Osteocyte (in vitro differentiated cells): ENCODE results near the gene APOL1. TPM values are rescaled to one million over a fixed set of nuclear protein-coding genes. Genes with fewer than 3 reads are reported as not detected.
"Not testable (repeated sequence)": the region's sequence is repeated elsewhere in the genome, so short reads cannot be mapped to it uniquely, and the experiment has no call there.

ENCODE experiments used
- DNase-seq: peaks from one replicate; pipeline ENCODE4 v3.0.0; 2021; ENCODE audit warnings: mixed read lengths; ENCODE audit not compliant: unreplicated experiment; ENCODE audit errors: extremely low spot score
- H3K27ac Mint-ChIP-seq: one replicate; pipeline ENCODE4 v1.8.0; 2021; ENCODE audit warnings: mild to moderate bottlenecking, mixed read lengths; ENCODE audit not compliant: unreplicated experiment
- H3K27me3 Mint-ChIP-seq: one replicate; pipeline ENCODE4 v1.8.0; 2021; ENCODE audit warnings: mixed read lengths; ENCODE audit not compliant: unreplicated experiment
- H3K36me3 Mint-ChIP-seq: one replicate; pipeline ENCODE4 v1.8.0; 2021; ENCODE audit warnings: mixed read lengths; ENCODE audit not compliant: unreplicated experiment
- H3K4me1 Mint-ChIP-seq: one replicate; pipeline ENCODE4 v1.8.0; 2021; ENCODE audit warnings: mixed read lengths; ENCODE audit not compliant: unreplicated experiment
- H3K4me3 Mint-ChIP-seq: one replicate; pipeline ENCODE4 v1.8.0; 2021; ENCODE audit warnings: mild to moderate bottlenecking, moderate library complexity, mixed read lengths; ENCODE audit not compliant: unreplicated experiment
- H3K9me3 Mint-ChIP-seq: one replicate; pipeline ENCODE4 v1.8.0; 2021; ENCODE audit warnings: mixed read lengths; ENCODE audit not compliant: unreplicated experiment
- CTCF ChIP-seq: fragments of 200-600 bp; sonication (generic); IDR thresholded peaks from 2 replicates; pipeline ENCODE4 v1.5.0; 2021; ENCODE audit warnings: antibody characterized with exemption, mild to moderate bottlenecking, moderate library complexity
- total RNA-seq: library from RNA; stranded (reverse); gene quantifications from 2 replicates; pipeline ENCODE4 v1.2.1, GENCODE V29; 2021

The APOL1 gene
- total RNA-seq, 1 donor from 2014 or later, result 16.2 TPM

GRCh38 chr22:36246718-36247117 is 6.2 kb upstream of the APOL1 start:
- no peaks in the 10 kb centered on the region for H3K36me3 Mint-ChIP-seq
- peaks cover 24% of the 10 kb centered on the region for H3K4me1 Mint-ChIP-seq
- no peak overlapping the region for H3K27ac Mint-ChIP-seq
- no peak for DNase-seq
- H3K4me3 Mint-ChIP-seq, result no peak overlapping the region
- H3K27me3 Mint-ChIP-seq, result peaks cover 6% of the 10 kb centered on the region
- peaks cover 7% of the 10 kb centered on the region for H3K9me3 Mint-ChIP-seq
- no peak for TF ChIP-seq CTCF

GRCh38 chr22:36247955-36248354 is 5.0 kb upstream of the APOL1 start:
- DNase-seq, result no peak
- H3K27me3 Mint-ChIP-seq, result no peaks in the 10 kb centered on the region
- no peak overlapping the region for H3K27ac Mint-ChIP-seq
- TF ChIP-seq CTCF, result no peak
- H3K4me3 Mint-ChIP-seq, result no peak overlapping the region
- H3K9me3 Mint-ChIP-seq, result peaks cover 3% of the 10 kb centered on the region
- no peaks in the 10 kb centered on the region for H3K36me3 Mint-ChIP-seq
- peaks cover 29% of the 10 kb centered on the region for H3K4me1 Mint-ChIP-seq

GRCh38 chr22:36249160-36249559 is 3.8 kb upstream of the APOL1 start:
- TF ChIP-seq CTCF, result no peak
- H3K4me1 Mint-ChIP-seq, result peaks cover 35% of the 10 kb centered on the region
- no peak overlapping the region for H3K27ac Mint-ChIP-seq
- no peak overlapping the region for H3K4me3 Mint-ChIP-seq
- no peaks in the 10 kb centered on the region for H3K27me3 Mint-ChIP-seq
- no peaks in the 10 kb centered on the region for H3K9me3 Mint-ChIP-seq
- H3K36me3 Mint-ChIP-seq, result no peaks in the 10 kb centered on the region
- no peak for DNase-seq

GRCh38 chr22:36250292-36250960 is 2.5 kb upstream of the APOL1 start:
- not testable (repeated sequence) for H3K4me3 Mint-ChIP-seq, DNase-seq, H3K27me3 Mint-ChIP-seq, H3K9me3 Mint-ChIP-seq, H3K36me3 Mint-ChIP-seq
- Mint-ChIP-seq H3K27ac (peak overlapping the region; percentile 77), H3K4me1 (peaks cover 26% of the 10 kb centered on the region)

- not testable (repeated sequence) for H3K9me3 Mint-ChIP-seq, H3K36me3 Mint-ChIP-seq, H3K4me3 Mint-ChIP-seq, DNase-seq, H3K27me3 Mint-ChIP-seq
- H3K27ac Mint-ChIP-seq, result peak overlapping the region; percentile 72
- peaks cover 26% of the 10 kb centered on the region for H3K4me1 Mint-ChIP-seq
These were observed 839 bp upstream of the APOL1 start for GRCh38 chr22:36251979-36252608.
